Esophagus squamous epithelium (tissue), 5 donors: ENCODE data around the gene SNX20. TPM values are rescaled to one million over a fixed set of nuclear protein-coding genes. Genes with fewer than 3 reads are reported as not detected.

Source experiments
- DNase-seq: peaks from one replicate; lab custom pipeline; 2025; lab: John Stamatoyannopoulos, UW
- H3K27ac ChIP-seq, 4 donors: fragments of 200-600 bp; sonication (generic); one replicate each; pipeline ENCODE4 v1.5.1; 2016 to 2019; ENCODE audit warnings: mild to moderate bottlenecking in 1 of 4
- H3K27me3 ChIP-seq, 4 donors: fragments of 200-600 bp; sonication (generic); 1 replicate in 3 of 4; 2 replicates in 1 of 4; pipeline versions ENCODE4 v1.5.1 to v1.6.0; 2017 to 2021; ENCODE audit warnings: antibody characterized with exemption in 1 of 4
- H3K36me3 ChIP-seq, 3 donors: fragments of 200-600 bp; sonication (generic); one replicate each; pipeline ENCODE4 v1.5.1; 2016 to 2019
- H3K4me1 ChIP-seq, 3 donors: fragments of 200-600 bp; sonication (generic); one replicate each; pipeline ENCODE4 v1.5.1; 2017 to 2019
- H3K4me3 ChIP-seq, 4 donors: fragments of 200-600 bp; sonication (generic); 1 replicate in 3 of 4; 2 replicates in 1 of 4; pipeline ENCODE4 v1.5.1; 2016 to 2019; ENCODE audit warnings: mild to moderate bottlenecking in 2 of 4, moderate library complexity in 1 of 4
- H3K9me3 ChIP-seq, 3 donors: fragments of 200-600 bp; sonication (generic); one replicate each; pipeline ENCODE4 v1.5.1; 2016 to 2019
- POLR2A ChIP-seq, 4 donors: fragments of 450-650 bp; IDR thresholded peaks; one replicate each; pipeline ENCODE4 v1.6.1; 2017; ENCODE audit warnings: antibody characterized with exemption in 4 of 4, mild to moderate bottlenecking in 4 of 4, moderate library complexity in 3 of 4
- WGBS, 2 donors: methylation state at CpG; one replicate each; pipeline ENCODE4 v1.1.5; 2018; 5-methylcytosine and 5-hydroxymethylcytosine counted together
- intact Hi-C: fragments of 100-400 bp; cut with DNase I; formaldehyde crosslinking; loops from one replicate; pipeline ENCODE4 v1.15.0; 2022
- total RNA-seq, 4 donors: library from RNA; depleted of rRNA; stranded (reverse); fragments of >200 nt; gene quantifications; one replicate each; pipeline ENCODE4 v1.1.0, GENCODE V29; 2016
- TF ChIP-seq, protein P1 (sequence below), 6 experiments: fragments of 450-650 bp in 4 of 6; fragments of 200-600 bp in 2 of 6; sonication (generic) in 2 of 6; IDR thresholded peaks; one replicate each; pipeline ENCODE4 v1.5.1; 2016 to 2019; ENCODE audit warnings: antibody characterized with exemption in 6 of 6, mild to moderate bottlenecking in 4 of 6, moderate library complexity in 4 of 6
- donor health status: DM: yes; HTN: yes; CAD: no.

Gene SNX20
- total RNA-seq, 4 donors from 2014 or later: 0.38 to 2.9 (median 1.7) TPM

DNA sequence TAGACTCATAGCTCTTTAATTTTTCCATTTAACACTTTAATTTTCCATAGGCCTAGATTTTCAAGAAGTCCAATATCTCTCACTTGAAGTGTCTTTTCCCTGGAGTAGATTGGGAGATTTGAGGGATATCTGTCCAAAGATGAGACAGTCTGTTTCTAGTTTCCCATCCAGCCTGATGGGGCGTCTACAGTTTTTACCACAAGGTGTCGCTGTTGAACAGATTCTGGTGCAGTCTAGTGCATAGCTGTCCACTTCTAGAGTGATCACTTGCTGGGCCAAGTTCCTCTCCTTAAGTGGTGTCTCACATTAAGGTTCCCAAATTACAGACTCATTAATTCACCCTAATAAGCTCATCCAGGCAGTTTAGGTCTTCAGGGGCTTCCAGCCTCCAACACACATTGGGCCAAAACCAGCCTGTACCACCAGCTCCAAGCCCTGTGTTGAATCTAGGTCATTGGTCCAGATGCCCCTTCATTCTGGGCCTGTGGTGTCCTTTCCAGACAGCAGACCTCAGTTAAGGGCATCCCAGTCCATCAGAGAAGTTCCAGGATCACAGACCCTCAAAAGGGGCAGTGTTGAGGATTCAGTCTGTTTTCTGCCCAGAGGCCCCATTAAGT is 9.4 kb downstream of the SNX20 start:
- WGBS, 2 donors: 44 to 54% methylated on average over 2 of the region's 2 CpGs
- H3K4me1 ChIP-seq: peaks cover 13 to 57% (median 26%) of the 10 kb centered on the region in 3 donors
- H3K4me3 ChIP-seq: no peak overlapping the region
- intact Hi-C loops: no loop called here
- H3K36me3 ChIP-seq: peaks cover 0 to 31% (median 0%) of the 10 kb centered on the region in 3 donors
- H3K27ac ChIP-seq: no peak overlapping the region
- peaks cover 0 to 26% (median 24%) of the 10 kb centered on the region in 3 donors for H3K9me3 ChIP-seq
- DNase-seq: no peak
- H3K27me3 ChIP-seq: peaks cover 0 to 5% (median 0%) of the 10 kb centered on the region in 4 donors
- TF ChIP-seq, protein P1, sequence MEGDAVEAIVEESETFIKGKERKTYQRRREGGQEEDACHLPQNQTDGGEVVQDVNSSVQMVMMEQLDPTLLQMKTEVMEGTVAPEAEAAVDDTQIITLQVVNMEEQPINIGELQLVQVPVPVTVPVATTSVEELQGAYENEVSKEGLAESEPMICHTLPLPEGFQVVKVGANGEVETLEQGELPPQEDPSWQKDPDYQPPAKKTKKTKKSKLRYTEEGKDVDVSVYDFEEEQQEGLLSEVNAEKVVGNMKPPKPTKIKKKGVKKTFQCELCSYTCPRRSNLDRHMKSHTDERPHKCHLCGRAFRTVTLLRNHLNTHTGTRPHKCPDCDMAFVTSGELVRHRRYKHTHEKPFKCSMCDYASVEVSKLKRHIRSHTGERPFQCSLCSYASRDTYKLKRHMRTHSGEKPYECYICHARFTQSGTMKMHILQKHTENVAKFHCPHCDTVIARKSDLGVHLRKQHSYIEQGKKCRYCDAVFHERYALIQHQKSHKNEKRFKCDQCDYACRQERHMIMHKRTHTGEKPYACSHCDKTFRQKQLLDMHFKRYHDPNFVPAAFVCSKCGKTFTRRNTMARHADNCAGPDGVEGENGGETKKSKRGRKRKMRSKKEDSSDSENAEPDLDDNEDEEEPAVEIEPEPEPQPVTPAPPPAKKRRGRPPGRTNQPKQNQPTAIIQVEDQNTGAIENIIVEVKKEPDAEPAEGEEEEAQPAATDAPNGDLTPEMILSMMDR (IDR thresholded peaks at IDR 0.05): peak in 5 of 6 experiments; percentile 25 to 80 (median 49)
- TF ChIP-seq POLR2A (IDR thresholded peaks at IDR 0.05): no peak

DNA sequence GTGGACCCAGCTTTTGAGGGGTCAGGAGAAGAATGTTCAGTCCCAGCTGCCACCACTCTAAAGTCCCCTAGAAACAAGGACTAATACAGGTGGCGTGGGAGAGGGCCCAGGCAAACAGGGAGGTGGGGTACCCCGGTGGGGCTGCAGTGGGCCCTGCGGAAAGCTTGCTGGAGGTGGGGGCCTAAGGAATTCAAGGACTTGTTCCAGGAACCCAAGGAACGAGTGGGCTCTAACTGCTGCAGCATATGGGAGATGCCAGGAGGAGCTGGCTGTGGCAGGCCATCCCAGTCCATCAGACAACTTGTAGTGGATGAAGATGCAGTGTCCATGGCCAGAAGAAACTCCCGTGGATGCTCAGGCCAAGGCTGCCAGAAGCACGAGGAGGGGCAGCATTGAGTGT is 10.6 kb downstream of the SNX20 start:
- no peak for DNase-seq
- Histone ChIP-seq H3K27ac (no peak overlapping the region), H3K36me3 (peaks cover 0 to 31% (median 0%) of the 10 kb centered on the region in 3 donors), H3K4me1 (peaks cover 7 to 49% (median 26%) of the 10 kb centered on the region in 3 donors), H3K4me3 (no peak overlapping the region), H3K9me3 (peaks cover 0 to 26% (median 24%) of the 10 kb centered on the region in 3 donors), H3K27me3 (peaks cover 0 to 5% (median 0%) of the 10 kb centered on the region in 4 donors)
- intact Hi-C loops: no loop called here
- TF ChIP-seq, protein P1 (IDR thresholded peaks at IDR 0.05): no peak
- no peak for TF ChIP-seq POLR2A (IDR thresholded peaks at IDR 0.05)
- 76 to 89% methylated on average over 5 to 6 of the region's 6 CpGs for WGBS, 2 donors

DNA sequence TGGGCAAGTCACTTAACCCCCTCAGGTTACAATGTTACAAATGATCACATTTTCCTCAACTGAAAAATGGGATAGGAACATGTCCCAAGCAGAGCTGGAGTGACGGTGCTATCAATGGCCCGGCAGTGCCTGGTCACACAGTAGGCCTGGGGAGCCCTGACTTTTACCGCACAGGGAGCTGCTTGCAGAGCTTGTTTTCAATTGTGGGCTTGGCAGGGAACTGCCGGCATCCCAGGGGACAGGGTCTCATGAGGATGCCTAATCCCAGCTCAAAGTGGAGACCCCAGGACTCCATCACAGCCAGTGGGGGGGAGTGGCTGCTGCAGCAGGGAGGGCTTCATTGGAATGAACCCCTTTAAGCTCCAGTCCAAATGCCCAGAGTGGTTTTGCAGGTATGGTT is 11.4 kb downstream of the SNX20 start:
- DNase-seq: no peak
- intact Hi-C loops: loop anchor here (5.0 kb wide), 2 partner anchors 138 to 297 kb away; no protein-coding TSS in a partner anchor
- Histone ChIP-seq H3K27ac (no peak overlapping the region), H3K9me3 (peaks cover 0 to 26% (median 24%) of the 10 kb centered on the region in 3 donors), H3K27me3 (peaks cover 0 to 5% (median 0%) of the 10 kb centered on the region in 4 donors), H3K36me3 (peaks cover 0 to 31% (median 0%) of the 10 kb centered on the region in 3 donors), H3K4me1 (peaks cover 7 to 49% (median 30%) of the 10 kb centered on the region in 3 donors), H3K4me3 (no peak overlapping the region)
- 92 to 96% methylated on average over 4 of the region's 4 CpGs for WGBS, 2 donors
- TF ChIP-seq, protein P1 (IDR thresholded peaks at IDR 0.05): no peak
- no peak for TF ChIP-seq POLR2A (IDR thresholded peaks at IDR 0.05)

DNA sequence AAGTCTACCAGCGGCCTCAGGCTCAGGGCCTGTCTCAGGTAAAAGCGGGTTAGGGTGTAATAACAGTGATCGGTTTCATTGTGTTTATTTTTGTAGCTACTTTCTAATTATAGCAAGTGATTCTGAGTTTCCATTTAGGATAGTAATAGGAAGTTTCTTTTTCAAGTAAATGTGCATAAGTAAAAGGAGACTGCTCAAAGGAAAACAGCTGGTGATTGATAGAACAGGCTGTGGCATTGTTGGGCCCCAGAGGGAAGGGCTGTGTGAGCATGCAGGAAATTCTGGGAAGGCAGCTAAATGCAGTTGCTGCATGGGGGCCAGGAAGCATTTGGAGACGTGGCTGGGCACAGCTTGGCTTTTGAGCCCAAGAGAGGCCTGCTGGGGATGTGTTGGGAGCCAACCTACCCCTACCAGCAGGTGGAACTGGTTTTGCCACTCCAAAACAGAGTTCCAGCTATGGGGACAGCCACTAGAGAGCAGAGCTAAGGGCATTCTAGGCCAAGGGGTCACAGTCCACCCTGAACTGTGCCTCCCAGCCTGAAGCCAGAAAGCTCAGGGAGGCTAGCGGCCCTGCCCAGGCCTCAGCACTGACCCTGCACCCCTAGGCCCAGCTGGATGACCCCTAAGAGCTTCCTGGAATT is 12.6 kb downstream of the SNX20 start:
- intact Hi-C loops: loop anchor here (5.0 kb wide), 2 partner anchors 139 to 296 kb away; no protein-coding TSS in a partner anchor

More for the DNA sequence above, 12.6 kb downstream of the SNX20 start:
- peaks cover 0 to 2% (median 0%) of the 10 kb centered on the region in 4 donors for H3K27me3 ChIP-seq
- peak overlapping the region; percentile 63 to 68 (median 64) for H3K27ac ChIP-seq
- TF ChIP-seq, protein P1 (IDR thresholded peaks at IDR 0.05): peak in 1 of 6 experiments; percentile 32
- no peak for TF ChIP-seq POLR2A (IDR thresholded peaks at IDR 0.05)
- H3K36me3 ChIP-seq: peaks cover 0 to 18% (median 0%) of the 10 kb centered on the region in 3 donors
- no peak for DNase-seq
- peaks cover 0 to 24% (median 20%) of the 10 kb centered on the region in 3 donors for H3K9me3 ChIP-seq
- WGBS, 2 donors: 42 to 46% methylated on average over 3 to 5 of the region's 5 CpGs
- H3K4me3 ChIP-seq: no peak overlapping the region
- peaks cover 7 to 44% (median 30%) of the 10 kb centered on the region in 3 donors for H3K4me1 ChIP-seq
